ENCODE data around the gene NKX1-1.
A peak's percentile ranks its signal among the peaks of the same experiment; 100 is the strongest.

Gene NKX1-1

DNA sequence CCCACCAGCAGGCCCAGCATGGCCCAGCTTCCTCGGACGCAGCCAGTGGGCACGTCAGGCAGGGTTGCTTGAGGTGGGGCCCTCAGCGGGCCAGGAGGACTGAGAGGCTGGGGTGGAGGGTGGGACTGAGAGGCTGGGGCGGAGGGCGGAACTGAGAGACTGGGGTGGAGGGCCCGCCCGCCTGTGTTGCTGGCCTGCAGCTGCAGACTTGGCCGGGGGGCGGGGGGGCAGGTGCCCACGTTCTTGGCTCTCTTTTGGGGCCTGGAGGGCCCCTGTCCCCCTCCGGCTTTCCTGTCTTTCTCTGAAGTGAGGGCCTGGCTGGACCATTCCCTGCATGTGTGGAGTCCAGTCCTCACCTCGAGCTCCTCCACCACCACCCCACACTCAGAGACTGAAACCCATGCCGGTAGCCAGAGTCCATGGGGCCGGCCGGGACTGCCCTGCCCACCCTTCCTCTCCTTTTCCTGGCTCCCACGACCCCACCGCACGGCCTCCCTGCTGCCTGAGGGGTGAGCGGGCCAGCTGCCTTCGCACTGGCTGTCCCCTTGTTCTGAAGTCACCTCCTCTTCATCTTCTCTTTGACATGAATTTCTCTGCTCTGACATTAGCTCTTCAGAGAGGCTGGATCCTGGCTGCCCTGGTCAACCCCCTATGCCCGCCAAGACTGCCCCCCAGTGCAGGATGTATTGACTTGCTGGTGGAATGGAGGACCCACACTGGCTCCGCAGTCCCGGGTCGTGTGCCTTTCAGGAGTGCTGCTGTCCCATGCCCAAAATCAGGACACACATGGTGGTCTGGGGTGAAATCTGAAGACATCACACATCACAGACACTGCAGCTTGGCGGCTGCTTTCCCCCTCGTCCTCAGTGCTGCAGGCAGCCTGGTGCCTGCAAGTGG lies 10.1 kb upstream of the NKX1-1 start:
- DNase-seq, result no peak

DNA sequence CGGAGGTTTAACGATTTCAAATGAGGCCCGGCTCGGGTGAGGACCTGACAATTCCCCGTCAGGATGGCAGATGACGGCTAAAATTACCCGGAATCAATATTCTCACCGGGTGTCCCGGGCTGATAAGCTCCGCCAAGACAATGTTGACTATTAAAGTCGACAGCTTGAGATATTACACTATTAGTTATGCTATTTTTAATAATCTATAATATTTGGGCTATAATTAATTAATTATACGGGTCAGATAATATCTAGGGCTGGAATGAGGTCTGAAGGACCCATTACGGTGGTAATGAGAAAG lies 9.4 kb upstream of the NKX1-1 start:
- no peak for DNase-seq

DNA sequence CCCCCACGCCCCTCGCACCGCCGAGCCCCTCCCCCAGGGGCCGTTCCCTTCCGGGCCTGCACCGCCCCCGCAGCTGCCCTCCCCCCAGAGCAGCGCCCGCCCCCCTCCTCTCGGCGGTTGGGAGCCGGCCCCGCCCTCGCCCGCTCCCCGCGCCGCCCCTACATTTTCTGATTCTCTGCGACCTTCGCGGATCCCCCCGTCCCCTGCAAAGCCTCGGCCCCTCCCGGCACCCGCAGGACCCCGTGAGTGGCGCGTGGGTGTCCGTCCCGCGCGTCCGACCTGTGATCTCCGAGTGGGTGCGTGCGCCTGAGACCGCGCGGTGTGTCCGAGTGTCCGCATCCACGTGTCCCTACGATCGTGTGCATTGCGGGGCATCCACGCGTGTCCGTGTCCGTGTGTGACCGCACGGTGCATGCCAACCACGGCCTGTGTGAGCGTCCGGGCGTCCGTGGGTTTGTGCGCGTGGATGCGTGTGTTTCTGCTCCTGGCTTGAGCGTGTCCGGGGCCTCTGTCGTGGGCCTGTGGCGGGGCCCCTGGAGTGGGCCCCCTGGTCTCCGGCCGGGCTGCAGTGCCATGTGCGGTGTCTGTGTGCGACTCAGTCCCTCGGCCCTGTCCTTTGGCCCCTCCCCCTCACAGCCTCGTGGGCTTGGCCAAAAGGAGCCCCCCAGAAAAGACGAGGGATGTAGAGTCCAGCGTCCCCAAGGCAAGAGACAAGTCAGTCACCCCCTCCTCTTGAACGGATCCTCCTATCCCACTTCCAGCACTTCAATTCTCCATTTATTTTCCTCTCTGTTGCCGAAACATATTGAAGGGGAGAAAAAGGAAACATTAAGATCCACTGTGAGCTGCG lies 8.8 kb upstream of the NKX1-1 start:
- DNase-seq, result no peak

DNA sequence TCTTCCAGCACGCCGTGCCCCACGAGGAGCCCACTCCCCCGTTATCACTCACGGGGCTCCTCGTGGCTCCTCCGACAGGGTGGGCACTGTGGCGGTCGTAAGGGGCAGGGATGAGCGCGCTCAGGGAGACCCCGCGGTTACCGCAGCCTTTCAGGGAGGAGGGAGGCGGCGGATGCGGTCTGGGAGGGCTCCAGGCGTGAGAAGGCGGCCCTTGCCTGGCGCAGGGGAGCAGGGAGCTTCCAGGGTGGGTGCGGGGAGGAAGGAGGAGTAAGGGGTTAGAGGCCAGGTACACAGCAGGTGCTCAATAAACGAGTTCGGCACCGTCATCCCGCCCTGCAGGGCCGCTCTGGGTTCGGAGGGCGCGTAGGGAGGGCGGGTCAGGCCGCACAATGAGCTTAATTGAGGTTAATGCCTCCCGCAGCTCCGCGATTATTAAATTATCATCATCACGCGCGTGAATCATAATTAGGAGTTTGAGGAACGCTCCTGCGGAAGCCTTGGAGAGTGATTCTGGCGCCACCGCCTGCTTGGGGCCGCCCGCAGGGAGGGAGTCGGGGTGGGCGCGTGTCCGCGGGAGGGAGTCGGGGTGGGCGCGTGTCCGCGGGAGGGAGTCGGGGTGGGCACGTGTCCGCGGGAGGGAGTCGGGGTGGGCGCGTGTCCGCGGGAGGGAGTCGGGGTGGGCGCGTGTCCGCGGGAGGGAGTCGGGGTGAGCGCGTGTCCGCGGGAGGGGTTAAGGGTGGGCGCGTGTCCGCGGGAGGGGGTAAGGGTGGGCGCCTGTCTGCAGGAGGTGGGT lies 7.6 kb upstream of the NKX1-1 start:
- DNase-seq, result no peak

DNA sequence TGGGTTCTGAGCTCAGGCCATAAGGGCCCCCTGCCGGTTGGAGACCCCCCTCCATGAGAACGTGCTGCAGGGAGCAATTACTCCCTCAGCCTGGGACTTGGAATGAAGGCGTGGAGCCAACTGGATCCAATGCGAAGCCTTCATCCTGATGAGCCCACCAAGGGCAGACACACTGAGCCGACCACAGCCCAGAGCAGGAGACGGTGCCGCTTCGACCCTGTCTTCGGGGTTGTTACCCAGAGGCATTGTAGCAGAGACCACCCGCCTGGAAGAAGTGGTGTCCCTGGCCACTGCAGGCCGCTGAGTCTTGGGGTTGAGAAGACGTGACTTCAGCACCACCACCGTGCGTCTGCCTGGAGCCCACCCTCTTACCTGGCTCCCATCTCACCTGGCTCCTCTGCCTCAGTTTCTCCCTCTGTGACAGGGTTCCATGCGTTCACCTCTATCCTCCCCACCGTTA lies 7.0 kb upstream of the NKX1-1 start:
- no peak for DNase-seq

DNA sequence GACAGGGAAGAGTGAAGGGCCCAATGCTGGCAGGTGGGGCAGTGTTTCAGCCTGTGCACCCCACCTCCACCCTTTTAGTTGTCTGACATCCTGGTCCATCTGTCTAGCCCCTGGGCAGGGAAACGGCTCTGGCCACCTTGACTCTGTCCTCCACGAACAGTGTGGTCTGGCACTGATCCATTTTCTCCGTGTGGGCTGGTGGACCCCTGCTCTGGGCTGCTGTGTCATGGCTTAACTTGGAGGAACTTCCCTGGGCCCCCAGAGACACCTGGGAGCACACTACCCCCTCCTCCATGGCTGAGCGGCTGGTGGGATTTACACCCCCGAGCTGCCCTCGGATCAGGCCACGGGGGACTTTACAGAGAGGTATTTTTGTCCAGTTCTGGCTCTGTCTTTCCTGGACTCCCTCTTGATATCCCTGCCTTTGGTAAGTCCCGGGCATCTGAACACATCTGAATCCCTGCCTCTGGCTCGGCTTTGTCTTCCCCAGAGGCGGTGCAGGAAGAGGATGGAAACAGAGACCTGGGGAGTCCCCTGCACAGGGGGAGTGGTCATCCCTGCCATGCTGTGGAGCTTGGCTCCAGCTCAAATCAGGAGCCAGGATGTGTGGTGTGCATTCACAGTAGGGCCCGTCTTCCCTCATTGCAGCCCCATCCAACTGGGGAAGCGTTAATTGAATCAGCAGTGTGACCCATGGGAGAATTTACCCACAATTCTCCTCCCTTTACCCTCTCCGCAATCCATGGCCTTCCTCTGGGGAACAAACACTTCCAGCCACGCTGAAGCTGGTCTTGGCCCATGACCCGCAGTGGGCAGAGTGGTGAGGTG lies 6.3 kb upstream of the NKX1-1 start:
- no peak for DNase-seq

DNA sequence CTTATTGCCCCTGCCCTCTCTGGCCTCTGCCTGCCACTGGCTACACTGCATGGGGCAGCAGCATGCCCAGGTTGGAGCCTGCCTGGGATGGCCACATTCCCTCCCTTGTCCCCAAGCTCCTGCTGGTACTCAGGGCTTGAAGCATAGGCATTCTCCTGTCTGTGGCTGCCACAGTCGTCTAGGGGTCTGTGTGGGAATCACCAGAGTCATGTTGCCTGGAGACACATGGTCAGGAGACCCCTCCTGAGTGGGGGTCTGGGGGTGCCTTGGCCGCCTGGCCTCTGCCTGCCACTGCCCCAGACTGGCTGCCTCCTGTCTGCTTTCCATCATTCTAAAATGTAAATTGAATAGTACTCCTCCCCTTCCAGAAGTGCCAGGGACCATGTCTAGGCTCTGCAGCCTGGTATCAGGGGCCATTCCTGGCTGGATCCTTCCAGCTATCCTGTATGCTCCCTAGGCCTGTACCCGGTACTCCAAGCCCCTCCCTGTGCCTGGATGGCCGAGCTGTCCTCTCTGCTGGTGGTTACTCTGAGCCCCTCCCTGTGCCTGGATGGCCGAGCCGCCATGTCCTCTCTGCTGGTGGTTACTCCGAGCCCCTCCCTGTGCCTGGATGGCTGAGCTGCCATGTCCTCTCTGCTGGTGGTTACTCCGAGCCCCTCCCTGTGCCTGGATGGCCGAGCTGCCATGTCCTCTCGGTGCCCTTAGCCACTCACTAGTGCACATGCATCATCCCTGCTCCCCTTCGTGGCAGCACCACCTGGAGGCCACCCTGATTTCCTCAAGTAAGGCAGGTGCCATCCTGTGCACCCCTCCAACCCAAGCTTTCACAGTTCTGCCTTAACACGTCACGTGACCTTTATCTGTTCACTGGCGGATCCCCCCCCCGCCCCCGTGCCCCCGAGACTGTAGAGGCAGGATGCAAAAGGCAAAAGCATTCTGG lies 5.5 kb upstream of the NKX1-1 start:
- no peak for DNase-seq

DNA sequence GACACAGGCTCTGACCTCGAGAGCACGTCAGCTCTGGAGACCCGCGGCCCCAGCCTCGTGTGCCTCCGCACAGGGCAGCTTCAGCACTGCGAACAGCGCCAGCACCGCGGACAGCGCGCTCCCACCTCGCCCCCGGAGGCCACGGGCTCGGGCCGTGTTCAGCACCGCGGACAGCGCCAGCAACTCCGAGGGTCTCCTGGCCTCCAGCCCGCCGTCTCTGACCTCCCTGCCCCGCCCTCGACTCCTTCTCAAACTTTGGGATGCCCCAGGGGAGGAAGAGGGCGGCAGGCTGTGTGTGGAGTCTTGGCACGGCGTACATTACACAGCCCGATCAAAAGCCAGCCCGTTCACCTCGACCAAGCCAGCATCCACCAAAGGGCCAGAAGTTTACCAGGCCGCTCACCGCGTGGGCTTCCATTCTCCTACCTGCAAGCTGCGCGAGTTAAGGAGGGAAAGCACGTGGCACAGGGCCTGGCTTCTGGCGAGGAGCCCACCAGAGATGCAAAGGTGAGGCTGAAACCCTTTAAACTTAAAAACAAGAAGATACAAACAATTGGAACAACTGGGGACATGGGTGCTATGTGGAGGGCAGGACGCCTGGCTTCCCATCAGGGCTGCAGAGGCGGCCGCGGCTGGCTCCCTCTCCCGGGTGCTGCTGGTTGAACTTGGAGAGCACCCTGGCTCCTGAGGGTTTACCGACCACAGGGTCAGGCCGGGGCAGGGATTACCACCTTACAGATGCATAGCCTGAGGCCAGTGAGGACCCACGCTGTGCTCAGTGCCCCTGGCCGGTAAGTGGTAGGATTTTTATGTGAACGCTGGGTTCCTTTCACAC lies 4.5 kb upstream of the NKX1-1 start:
- peak in 4 of 6 experiments; percentile 8 to 40 (median 22) for DNase-seq

DNA sequence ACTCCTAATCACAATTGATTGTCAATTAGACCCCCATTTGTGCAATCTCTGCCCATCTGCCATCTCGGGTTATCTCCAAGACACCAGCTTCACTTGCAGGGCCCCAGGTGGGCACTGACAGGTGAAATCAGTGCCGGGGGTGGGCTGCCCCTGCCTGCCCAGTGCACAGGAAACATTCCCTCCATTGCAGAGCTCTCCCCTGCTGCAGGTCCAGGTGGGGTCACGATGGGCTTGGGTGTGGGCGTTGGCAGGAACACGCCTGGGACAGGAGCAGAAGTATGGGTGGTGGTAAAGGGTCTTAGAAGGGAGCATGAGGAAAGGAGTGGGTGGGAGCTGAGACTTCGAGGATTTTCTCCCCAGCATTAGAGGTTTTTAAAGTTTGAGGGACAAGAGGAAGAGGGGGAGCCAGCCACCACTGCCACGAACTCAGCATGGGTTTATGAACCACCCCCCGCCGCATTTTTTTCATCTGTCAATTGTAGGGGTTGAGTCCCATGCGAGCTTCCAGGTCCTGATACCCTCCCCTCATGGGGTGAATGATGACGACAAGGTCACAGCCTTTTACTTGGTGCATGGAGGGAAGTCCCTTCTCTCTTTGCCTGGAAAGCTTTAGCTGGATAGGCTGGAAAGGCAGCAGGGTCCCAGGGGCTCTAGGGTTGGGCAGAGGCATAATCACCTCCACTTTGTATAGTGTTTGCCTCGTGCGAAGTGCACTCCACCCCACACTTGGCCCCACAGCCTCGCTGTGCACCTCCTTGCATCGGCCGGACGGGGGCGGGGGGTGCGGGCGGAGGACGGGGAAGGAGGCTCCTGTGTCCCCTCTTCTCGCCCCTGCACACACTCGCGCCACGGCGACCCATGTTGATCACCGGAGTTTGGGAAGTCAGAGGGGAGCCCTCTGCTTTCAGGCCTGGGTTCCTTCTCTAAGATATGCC lies 3.5 kb upstream of the NKX1-1 start:
- no peak for DNase-seq

DNA sequence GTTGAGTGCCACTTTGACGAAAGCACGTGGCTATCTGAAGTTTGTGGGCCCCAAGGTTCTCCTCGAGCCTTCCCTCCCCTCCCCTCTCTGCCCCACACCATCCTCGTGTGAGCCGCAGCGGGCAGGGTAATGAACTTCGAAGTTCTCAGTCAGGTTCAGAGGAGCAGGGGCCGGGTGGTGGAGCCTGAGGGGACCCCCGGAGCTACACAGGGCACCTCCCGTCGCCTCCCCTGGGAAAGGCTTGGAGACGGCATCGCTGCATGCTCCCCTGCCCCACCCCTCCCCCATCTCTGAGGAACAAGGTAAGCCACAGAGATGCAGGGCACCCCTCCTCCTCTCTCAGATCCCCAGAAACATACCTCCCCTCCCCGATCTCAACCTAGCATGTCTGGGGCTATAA lies 2.8 kb upstream of the NKX1-1 start:
- DNase-seq, result no peak

DNA sequence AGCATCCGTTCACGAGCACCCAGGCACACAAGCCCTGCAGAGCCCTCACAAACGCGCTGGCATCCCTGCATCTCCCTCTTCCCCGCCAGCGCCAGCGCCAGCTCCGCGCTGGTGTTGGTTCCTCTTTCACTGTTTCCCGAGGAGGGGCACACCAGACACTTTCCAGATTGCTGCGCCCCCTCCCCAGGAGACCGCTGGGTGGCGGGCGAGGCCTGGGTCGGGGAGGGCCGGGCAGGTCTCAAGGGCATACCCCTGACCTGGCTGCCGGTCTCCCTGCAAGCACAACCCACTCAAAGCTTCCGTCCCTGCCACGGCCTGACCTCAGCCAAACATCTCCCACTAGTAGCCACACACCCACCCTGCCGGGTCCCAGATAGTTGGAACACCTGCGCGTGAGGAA lies 2.2 kb upstream of the NKX1-1 start:
- DNase-seq, result no peak

DNA sequence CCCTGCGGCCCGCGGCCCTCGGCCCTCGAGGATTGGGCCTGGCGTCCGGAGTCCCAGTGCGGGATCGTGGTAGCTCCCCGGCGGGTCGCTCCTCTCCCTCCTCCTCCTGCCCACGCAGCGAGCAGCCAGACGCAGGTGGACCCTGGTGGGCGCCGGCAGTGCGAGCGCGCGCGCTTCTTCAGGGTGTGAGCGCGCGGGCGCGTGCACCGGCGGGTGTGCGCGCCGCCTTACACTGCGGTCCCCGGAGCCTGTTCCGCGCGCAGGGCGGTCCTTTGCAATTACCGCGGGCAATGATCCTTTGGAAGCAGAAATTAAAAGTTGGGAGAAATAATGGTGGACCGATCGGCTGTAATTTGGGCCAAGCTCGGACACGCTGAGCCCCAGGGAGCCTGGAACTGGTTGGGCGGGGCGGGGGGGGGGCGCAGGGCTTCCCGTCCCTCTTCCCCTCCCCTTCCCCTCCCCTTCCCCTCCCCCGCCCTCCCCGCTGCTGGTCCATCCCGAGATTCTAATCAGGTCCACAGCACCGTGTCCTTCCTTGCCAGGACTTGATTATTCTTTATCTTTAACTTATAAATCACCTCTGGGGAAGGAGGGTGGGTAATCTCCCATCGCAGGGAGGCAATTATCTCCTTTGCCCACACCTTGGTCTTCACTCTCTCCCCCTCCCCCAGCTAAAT lies 1.6 kb upstream of the NKX1-1 start:
- no peak for DNase-seq

DNA sequence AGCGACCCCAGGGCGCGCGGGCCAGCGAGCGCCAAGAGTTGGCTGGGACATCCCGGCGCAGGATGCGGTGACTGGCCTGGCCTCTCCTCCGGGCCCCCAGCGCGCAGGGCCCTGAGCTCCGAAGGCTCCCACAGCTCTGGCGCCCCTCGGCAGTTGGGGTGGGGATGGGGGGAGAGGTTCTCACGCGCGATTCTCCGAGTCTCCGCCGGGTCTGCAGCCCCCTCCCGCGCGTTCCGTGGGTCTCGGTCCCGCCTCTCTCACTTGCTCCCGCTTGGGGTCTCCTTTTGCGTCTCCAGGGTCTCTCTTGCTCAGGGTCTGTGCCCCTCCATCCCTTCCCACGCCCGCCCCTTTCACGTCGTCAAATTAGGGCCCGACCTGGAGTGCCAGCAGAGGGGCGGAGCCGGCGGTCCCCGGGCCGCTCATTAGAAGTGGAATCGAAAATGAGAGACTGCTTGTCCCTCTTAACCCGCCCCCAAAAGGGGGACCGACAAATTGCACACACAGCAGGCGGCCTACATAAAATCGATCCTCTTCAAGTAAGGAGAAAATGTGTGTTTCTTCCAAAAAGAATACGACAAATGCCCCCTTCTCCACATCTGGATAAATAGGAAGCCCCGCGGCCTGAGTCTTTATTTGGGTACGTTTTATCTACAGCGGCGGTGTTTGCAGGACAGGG lies 877 bp upstream of the NKX1-1 start:
- DNase-seq, result no peak

DNA sequence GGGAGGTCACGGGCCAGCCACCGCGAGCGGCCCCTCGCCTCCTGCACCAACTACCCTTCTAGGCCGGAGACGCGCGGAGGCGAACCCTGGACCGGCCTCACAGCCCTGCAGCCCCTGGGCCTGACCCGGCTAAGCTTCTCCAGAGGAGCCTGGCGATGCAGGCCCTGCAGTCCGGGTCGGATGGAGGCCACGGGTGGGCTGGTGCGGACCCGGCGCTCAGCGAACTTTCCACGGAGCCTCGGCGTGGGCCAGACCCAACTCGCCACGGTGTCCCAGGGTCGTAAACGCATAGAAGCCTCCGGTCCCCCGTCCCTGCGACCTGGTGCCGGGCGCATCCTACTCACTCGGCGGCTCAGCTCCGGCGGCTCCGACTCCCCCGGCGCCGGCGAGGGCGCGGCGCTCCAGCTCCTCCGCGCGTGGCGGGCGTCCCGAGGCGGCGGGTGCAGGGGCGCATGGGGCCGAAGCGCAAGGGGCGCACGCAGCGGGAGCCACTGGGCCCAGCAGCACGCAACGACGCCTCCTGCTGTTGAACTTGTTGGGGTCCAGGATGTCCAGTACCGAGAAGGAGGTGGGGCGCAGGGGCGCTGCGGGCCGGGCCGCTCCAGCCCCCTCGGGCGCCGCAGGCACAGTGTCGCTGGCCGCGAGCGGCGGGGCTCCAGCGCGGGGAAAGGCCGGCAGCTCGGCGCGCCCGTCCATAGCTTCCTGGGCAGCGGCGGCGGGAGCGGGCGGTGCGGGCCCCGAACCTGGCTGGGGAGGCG lies 427 bp downstream of the NKX1-1 start:
- no peak for DNase-seq

DNA sequence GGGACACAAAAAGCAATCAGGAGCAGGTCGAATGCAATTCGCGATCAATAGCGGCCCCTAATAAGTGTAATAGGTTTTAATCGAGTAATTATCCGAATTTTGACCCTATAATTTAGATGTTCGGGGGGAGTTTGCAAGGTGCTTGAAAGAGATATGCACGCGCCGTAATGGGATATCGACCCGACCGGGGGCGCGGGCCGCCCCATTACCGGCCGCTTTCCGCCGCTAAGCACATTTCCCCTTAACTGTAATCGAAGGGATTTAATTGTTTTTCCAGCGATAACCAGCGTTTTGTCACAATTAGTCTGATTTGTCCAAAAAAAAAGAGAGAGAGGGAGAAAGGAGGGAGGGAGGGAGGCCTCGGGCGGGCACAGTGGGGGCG lies 997 bp downstream of the NKX1-1 start:
- DNase-seq, result no peak

DNA sequence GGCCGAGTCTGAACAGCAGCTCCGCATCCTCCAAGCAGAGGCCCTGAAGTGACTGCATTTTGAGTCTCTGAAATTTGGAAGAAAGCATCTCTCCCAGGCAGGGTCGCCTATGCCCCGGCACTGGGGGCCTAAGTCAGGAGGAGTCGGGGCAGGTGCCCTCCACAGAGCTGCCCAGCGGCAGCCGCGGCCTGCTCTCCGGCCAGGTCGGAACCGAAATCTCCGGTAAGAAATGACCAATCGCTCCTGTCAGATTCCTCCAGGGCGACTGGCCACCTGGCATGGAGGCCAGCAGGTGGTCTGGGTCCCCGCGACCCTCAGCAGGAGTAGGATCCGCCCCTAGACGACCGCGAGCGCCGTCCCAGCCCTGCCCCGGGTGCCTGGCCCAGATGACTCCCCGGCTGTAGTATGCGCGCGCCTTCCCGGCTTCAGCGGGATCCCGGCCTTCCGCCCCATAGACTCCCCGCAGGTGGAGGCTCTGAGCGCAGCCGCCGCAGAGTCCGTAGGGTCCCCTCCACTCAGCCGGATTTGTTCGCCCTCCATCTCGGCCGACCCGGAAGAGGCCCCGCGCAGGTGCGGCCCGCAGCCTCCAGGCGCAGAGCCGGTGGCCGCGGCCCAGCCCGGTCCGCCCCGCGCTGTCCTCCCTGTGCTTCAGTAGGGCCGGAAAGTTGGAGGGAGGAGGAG lies 1.5 kb downstream of the NKX1-1 start:
- no peak for DNase-seq
